H1 (cell line): ENCODE data around the gene OCIAD1. TPM values are rescaled to one million over a fixed set of nuclear protein-coding genes. Genes with fewer than 3 reads are reported as not detected.

Source experiments
- BCL11A ChIP-seq, 2 experiments: IDR thresholded peaks; one replicate each; pipeline ENCODE4 v1.6.1; 2011; ENCODE audit warnings: low read depth in 2 of 2, low read length in 2 of 2, mild to moderate bottlenecking in 2 of 2
- CTBP2 ChIP-seq: IDR thresholded peaks from 2 replicates; pipeline ENCODE4 v1.7.0; 2011; ENCODE audit warnings: borderline replicate concordance, mild to moderate bottlenecking, moderate library complexity, mixed read lengths, low read length; ENCODE audit not compliant: insufficient read depth, insufficient read length
- POLR2A ChIP-seq, 2 experiments: IDR thresholded peaks; 1 replicate in 1 of 2; 2 replicates in 1 of 2; pipeline ENCODE4 v1.6.1; 2011; ENCODE audit warnings: low read depth in 2 of 2, low read length in 2 of 2, mild to moderate bottlenecking in 2 of 2; ENCODE audit errors: control extremely low read depth in 1 of 2
- YY1 ChIP-seq: IDR thresholded peaks from 2 replicates; pipeline ENCODE4 v1.6.1; 2011; ENCODE audit warnings: low read depth, mild to moderate bottlenecking, low read length
- polyA plus RNA-seq, 7 experiments: library from polyadenylated mRNA; depleted of rRNA in 3 of 7; stranded (reverse) in 5 of 7; unstranded in 2 of 7; fragments of >200 nt in 5 of 7; fragments of 200-250 nt in 2 of 7; gene quantifications; 1 replicate in 5 of 7; 2 replicates in 1 of 7; 4 replicates in 1 of 7; pipeline versions ENCODE4 v1.2.1 to v1.2.3, GENCODE V29; 2011 to 2013; ENCODE audit warnings: missing spikeins in 2 of 7, mixed read lengths in 2 of 7
- total RNA-seq: library from RNA; stranded (reverse); fragmentation: NEBNext Ultra II Directional; extraction: Animal tissue kit (Norgen Biotek cat#: 25700); gene quantifications from 2 replicates; pipeline ENCODE4 v1.2.1, GENCODE V29; 2021

OCIAD1 gene
- total and polyA plus RNA-seq, 2 of the 8 experiments (the other 6 are each of a cell fraction or from before 2014, with no cell fraction given): 79.9 to 163 TPM

GRCh38 chr4:48862661-48863060 lies 31.8 kb downstream of the OCIAD1 start (continued):
- no peak for TF ChIP-seq BCL11A (IDR thresholded peaks at IDR 0.05; ENCODE audit: low read depth in 2 of 2, low read length in 2 of 2)
- no peak for TF ChIP-seq YY1
- no peak for TF ChIP-seq CTBP2
- no peak for TF ChIP-seq POLR2A (IDR thresholded peaks at IDR 0.05; ENCODE audit: control extremely low read depth in 1 of 2, low read depth in 2 of 2, low read length in 2 of 2)
